Lower lobe of right lung (tissue), 2 donors: ENCODE results near the gene MFSD1. TPM values are rescaled to one million over a fixed set of nuclear protein-coding genes. Genes with fewer than 3 reads are reported as not detected.

Experiments
- ATAC-seq, 2 donors: fragments of 200-7000 bp; cut with Tn5 transposase; one replicate each; pipeline ENCODE4 v1.9.1; 2020 to 2022; ENCODE audit warnings: mild to moderate bottlenecking in 2 of 2, moderate library complexity in 2 of 2
- DNase-seq: peaks from one replicate; pipeline ENCODE4 v3.0.0-alpha.2; 2020
- H3K27ac ChIP-seq: fragments of 200-600 bp; one replicate; pipeline ENCODE4 v1.8.0; 2022
- H3K27me3 ChIP-seq: fragments of 200-600 bp; one replicate; pipeline ENCODE4 v1.8.0; 2022; ENCODE audit warnings: low read depth
- H3K36me3 ChIP-seq: fragments of 200-600 bp; one replicate; pipeline ENCODE4 v1.8.0; 2022; ENCODE audit warnings: mild to moderate bottlenecking
- H3K4me1 ChIP-seq: fragments of 200-600 bp; one replicate; pipeline ENCODE4 v1.8.0; 2022
- H3K4me3 ChIP-seq: fragments of 200-600 bp; one replicate; pipeline ENCODE4 v1.8.0; 2022; ENCODE audit warnings: mild to moderate bottlenecking
- H3K9me3 ChIP-seq: fragments of 200-600 bp; one replicate; pipeline ENCODE4 v1.8.0; 2022
- intact Hi-C: fragments of 100-400 bp; cut with DNase I; formaldehyde crosslinking; loops from one replicate; pipeline ENCODE4 v1.11.0; 2022
- total RNA-seq: library from RNA; stranded (reverse); fragmentation: NEBNext Ultra II Directional; extraction: Animal tissue kit (Norgen Biotek cat#: 25700); gene quantifications from one replicate; pipeline ENCODE4 v1.2.1, GENCODE V29; 2021
- TF ChIP-seq, protein P1 (sequence below): fragments of 200-600 bp; IDR thresholded peaks from one replicate; pipeline ENCODE4 v1.8.0; 2022; ENCODE audit warnings: antibody characterized with exemption, mild to moderate bottlenecking
- donor health status: DM: no; HTN: yes; CAD: no; lungs with severe emphysema.

The MFSD1 gene
- total RNA-seq, 1 donor from 2014 or later, result 102 TPM

DNA sequence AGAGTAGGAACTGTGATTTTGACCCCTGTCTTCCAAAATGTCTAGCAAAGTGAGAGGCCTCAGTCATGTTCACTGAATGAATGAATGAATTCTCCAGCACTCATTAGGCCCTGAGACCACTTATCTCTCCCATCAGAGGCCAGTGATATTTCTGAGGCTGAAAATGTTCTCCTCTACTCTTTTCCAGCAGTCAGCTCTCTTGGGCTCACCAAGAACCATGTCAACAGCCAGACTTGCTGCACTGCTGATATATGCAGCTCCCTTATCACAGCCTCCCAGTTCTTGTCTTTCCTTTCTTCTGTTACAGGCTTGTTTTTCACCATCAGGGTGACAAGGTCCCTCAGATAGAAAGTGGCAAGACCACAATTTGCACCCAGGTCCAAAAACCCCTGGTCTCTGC lies 28.7 kb upstream of the MFSD1 start:
- H3K9me3 ChIP-seq, result no peaks in the 10 kb centered on the region
- H3K27me3 ChIP-seq, result no peaks in the 10 kb centered on the region
- no peak overlapping the region for H3K4me3 ChIP-seq
- no peaks in the 10 kb centered on the region for H3K36me3 ChIP-seq
- intact Hi-C loops, result no loop called here
- ATAC-seq (no peak), DNase-seq (no peak)
- TF ChIP-seq, protein P1, sequence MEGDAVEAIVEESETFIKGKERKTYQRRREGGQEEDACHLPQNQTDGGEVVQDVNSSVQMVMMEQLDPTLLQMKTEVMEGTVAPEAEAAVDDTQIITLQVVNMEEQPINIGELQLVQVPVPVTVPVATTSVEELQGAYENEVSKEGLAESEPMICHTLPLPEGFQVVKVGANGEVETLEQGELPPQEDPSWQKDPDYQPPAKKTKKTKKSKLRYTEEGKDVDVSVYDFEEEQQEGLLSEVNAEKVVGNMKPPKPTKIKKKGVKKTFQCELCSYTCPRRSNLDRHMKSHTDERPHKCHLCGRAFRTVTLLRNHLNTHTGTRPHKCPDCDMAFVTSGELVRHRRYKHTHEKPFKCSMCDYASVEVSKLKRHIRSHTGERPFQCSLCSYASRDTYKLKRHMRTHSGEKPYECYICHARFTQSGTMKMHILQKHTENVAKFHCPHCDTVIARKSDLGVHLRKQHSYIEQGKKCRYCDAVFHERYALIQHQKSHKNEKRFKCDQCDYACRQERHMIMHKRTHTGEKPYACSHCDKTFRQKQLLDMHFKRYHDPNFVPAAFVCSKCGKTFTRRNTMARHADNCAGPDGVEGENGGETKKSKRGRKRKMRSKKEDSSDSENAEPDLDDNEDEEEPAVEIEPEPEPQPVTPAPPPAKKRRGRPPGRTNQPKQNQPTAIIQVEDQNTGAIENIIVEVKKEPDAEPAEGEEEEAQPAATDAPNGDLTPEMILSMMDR, result no peak
- H3K4me1 ChIP-seq, result peaks cover 89% of the 10 kb centered on the region
- H3K27ac ChIP-seq, result peak overlapping the region; percentile 15

DNA sequence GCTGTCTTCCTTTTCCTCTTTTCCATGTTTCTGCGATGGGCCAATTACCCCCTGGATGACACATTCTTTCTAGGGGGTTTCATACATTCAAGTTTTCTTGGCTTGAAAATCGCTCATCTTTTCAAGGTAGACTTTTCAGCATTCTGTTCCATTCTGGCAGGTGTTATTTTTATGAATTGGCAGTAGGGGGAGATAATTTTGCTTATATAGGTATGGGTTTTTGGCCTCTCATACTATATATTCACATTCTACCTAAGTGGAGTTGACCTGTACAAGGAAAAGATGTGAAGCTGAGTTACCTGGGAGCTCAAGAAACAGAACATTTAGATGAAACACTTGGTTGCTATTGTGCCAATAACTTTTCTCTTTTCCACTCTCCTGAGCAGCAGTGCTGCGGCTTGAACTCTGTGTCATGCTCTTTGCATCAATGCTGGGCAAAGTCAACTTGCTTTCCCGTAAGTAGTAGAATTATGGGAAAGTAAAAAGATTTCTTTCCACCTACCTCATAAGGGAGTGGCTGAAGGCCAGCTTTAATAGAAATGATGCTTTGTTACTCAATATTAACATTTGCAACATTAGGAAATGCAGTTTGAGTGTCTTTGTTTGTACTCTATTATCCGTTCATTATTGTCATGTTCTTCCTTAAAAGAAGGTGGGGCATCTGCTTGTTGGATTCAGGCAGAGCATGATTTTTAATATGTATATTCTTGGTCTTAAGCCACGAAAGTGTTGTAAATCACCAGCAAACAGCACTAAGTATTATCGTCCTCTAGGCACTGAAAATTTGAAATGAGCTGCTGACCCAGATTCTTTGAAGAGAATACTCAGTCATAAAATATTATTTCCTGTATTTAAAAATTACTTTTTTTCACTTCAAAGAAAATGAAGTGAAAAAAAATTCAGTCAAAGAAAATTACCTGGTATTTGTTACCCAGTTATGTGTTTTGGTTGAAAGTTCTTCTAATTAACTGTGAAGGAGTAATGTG lies 27.7 kb upstream of the MFSD1 start:
- no peak for DNase-seq

DNA sequence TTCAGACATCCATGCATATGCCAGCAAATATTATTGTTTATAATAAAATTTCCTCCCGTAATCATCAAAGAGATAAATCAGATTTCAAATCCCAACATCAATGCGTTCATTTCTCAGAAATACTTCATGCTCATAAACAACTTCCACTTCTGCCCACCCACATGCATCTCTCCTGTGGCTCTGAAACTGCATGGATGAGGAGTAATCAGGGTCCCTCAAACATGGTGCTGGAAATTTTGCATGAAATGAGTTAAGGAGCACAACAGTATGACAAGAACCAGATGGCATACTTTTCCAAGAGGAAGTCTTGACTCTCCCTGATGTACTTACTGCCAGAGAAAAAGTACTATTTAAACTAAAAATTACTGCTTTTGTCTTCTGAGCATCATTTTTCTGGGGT lies 26.9 kb upstream of the MFSD1 start:
- intact Hi-C loops, result no loop called here
- Histone ChIP-seq H3K27me3 (no peaks in the 10 kb centered on the region), H3K9me3 (no peaks in the 10 kb centered on the region), H3K27ac (no peak overlapping the region), H3K36me3 (no peaks in the 10 kb centered on the region), H3K4me1 (peaks cover 76% of the 10 kb centered on the region), H3K4me3 (no peak overlapping the region)
- ATAC-seq (no peak), DNase-seq (no peak)
- TF ChIP-seq, protein P1, result no peak

More for the DNA sequence above, 27.7 kb upstream of the MFSD1 start:
- H3K4me3 ChIP-seq, result no peak overlapping the region
- H3K4me1 ChIP-seq, result peaks cover 81% of the 10 kb centered on the region
- H3K27me3 ChIP-seq, result no peaks in the 10 kb centered on the region
- intact Hi-C loops, result no loop called here
- no peak for ATAC-seq
- no peak overlapping the region for H3K27ac ChIP-seq
- TF ChIP-seq, protein P1, result no peak
- H3K9me3 ChIP-seq, result no peaks in the 10 kb centered on the region
- H3K36me3 ChIP-seq, result no peaks in the 10 kb centered on the region

DNA sequence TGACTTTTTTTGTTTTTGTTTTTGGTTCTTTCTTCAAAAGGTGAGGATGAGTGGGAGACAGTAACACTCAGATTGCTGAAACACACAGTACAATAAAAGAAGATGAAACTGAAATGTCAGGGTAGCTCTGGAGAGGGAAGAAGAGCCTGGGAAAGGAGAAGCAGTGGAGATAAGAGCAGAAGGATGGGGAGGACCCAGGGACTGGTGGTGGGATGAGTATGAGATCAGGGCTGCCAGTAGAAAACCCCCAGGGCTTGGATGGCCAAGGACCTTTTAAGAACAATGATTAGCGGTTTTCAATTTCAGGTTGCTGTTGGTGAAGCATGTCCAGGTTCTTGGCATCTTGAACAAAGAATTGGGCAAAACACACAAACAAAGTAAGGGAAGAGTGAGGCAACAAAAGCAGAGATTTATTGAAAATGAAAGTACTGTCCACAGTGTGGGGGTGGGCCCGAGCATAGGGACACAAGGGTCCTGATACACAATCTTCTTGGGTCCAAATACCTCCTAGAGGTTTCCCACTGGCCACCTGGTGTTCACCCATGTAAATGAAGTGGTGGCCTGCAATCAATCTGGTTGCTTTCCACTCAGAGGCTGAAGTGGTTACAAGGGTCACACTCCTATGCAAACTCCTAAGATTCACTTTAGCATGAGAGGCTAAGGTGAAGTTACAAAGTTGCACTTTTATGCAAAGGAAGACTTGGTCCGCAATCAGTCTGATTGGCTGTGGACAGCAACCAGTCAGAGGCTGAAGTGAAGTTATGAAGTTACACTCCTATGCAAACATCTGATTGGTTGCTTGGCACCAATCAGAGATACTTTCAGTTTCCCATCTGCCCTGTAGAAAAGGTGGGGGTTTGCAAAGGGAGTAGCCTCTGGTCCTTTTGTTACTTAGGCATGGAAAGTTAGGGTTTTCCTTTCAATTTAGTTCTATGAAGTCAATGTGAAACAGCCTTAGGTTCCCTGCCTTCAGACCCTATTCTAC lies 26.1 kb upstream of the MFSD1 start:
- TF ChIP-seq, protein P1, result no peak
- intact Hi-C loops, result no loop called here
- H3K4me1 ChIP-seq, result peaks cover 69% of the 10 kb centered on the region
- DNase-seq (no peak), ATAC-seq (no peak)
- H3K27me3 ChIP-seq, result no peaks in the 10 kb centered on the region
- no peaks in the 10 kb centered on the region for H3K36me3 ChIP-seq
- H3K9me3 ChIP-seq, result no peaks in the 10 kb centered on the region
- H3K4me3 ChIP-seq, result no peak overlapping the region
- H3K27ac ChIP-seq, result no peak overlapping the region

DNA sequence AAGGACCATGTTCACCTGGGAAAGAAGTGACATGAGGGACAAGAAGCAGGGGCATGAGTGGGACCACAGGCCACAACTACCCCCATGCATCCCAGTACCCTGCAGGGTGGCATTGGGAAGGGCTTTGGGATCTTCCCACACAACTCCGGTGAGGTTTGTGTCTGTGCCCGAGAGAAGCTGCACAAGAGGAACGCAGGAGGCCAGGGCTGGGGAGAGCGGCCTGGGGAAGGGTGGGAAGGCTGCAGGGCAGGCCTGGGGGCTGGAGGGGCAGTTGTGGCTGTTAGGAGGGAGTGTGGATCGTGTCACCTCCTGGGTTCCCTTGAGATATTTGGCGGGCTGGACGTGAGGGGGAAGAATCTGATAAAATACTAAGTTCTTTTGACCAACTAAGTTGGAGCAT lies 25.3 kb upstream of the MFSD1 start:
- no peak for DNase-seq
- TF ChIP-seq, protein P1, result no peak
- peaks cover 60% of the 10 kb centered on the region for H3K4me1 ChIP-seq

More for the DNA sequence above, 25.3 kb upstream of the MFSD1 start:
- Histone ChIP-seq H3K4me3 (no peak overlapping the region), H3K9me3 (no peaks in the 10 kb centered on the region), H3K36me3 (no peaks in the 10 kb centered on the region), H3K27me3 (no peaks in the 10 kb centered on the region), H3K27ac (no peak overlapping the region)
- ATAC-seq, result no peak
- intact Hi-C loops, result no loop called here
